ENCODE results near the gene GGCX. TPM values are rescaled to one million over a fixed set of nuclear protein-coding genes. Genes with fewer than 3 reads are reported as not detected.

GGCX gene
- total and polyA plus RNA-seq, 4 donors = 15.5 to 48.3 (median 24.4) TPM

DNA sequence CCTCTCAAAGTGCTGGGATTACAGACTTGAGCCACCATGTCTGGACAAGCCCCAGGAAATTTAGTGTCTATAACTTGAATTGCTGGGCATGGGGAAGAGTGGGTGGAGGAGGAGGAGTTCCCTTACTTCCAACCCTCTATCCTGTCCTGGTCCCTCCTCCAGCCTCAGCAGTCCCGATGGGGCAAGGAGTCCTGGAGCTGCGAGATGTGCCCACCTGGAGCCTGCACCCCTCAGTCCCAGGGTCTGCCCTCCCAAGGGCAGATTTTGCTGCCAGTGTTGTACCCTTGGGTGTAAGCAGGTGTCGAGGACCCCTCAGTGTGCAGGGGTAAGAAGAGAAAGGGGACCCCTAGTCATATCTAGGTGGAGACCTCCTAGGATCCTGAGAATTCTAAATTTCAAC lies 18.9 kb upstream of the GGCX start:
- Histone ChIP-seq H3K27me3 (ENCODE audit: control insufficient read depth in 1 of 2, insufficient read depth in 2 of 2, low read length in 1 of 2) (no peaks in the 10 kb centered on the region), H3K9me3 (ENCODE audit: control insufficient read depth, low read length) (no peaks in the 10 kb centered on the region), H3K4me3 (ENCODE audit: low read length in 2 of 2) (no peak overlapping the region), H3K36me3 (ENCODE audit: control insufficient read depth in 1 of 2, insufficient read depth in 2 of 2, low read length in 1 of 2) (no peaks in the 10 kb centered on the region), H3K27ac (ENCODE audit: low read depth in 1 of 2, low read length in 2 of 2) (no peak overlapping the region), H3K4me1 (ENCODE audit: control insufficient read depth in 1 of 2, insufficient read depth in 2 of 2, low read length in 2 of 2) (no peaks in the 10 kb centered on the region)
- intact Hi-C loops (cut with DNase I) = no loop called here
- DNase-seq (no peak), ATAC-seq (ENCODE audit: low FRiP score) (no peak)
- 83 to 87% methylated on average over 3 of the region's 3 CpGs for WGBS, 2 donors

DNA sequence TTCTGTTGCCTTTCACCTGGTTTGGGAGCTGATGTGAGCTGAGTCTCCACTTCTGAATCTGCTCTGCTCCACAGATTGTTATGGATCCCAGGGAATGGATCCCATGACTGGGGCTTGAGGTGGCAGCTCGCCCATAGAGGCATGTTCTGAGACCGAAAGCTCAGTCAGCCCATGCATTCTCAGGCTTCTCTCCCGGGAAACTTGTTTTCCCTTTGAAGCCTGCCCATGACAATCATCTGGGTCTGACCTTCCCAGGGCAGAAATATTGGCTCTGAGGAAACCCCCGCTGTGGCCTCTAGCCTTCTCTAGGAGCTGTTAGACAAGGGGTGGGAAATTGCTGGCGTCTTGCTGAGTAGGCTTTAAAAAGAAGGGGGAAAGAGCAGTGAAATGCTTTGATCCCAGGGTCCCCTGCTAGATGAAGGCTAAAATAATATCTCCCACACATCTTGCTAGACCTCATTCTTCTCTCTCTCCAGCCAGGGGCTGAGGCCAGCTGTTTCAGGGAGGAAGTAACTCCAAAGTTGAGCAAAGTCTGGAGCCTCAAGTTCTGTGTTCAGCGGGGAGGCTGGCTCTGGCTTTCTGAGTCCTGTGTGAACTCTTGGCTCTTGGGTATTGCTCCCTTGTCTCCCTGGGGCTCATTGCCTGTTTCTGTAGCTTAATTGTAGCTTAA lies 18.1 kb upstream of the GGCX start:
- no peaks in the 10 kb centered on the region for H3K4me1 ChIP-seq (ENCODE audit: control insufficient read depth in 1 of 2, insufficient read depth in 2 of 2, low read length in 2 of 2)
- DNase-seq (peak in 1 of 2 donors; percentile 66), ATAC-seq (ENCODE audit: low FRiP score) (no peak)
- H3K36me3 ChIP-seq (ENCODE audit: control insufficient read depth in 1 of 2, insufficient read depth in 2 of 2, low read length in 1 of 2) = no peaks in the 10 kb centered on the region
- H3K27ac ChIP-seq (ENCODE audit: low read depth in 1 of 2, low read length in 2 of 2) = no peak overlapping the region
- H3K4me3 ChIP-seq (ENCODE audit: low read length in 2 of 2) = no peak overlapping the region
- intact Hi-C loops (cut with DNase I) = no loop called here
- H3K27me3 ChIP-seq (ENCODE audit: control insufficient read depth in 1 of 2, insufficient read depth in 2 of 2, low read length in 1 of 2) = no peaks in the 10 kb centered on the region
- WGBS, 2 donors = 39 to 52% methylated on average over 6 of the region's 6 CpGs
- H3K9me3 ChIP-seq (ENCODE audit: control insufficient read depth, low read length) = no peaks in the 10 kb centered on the region

DNA sequence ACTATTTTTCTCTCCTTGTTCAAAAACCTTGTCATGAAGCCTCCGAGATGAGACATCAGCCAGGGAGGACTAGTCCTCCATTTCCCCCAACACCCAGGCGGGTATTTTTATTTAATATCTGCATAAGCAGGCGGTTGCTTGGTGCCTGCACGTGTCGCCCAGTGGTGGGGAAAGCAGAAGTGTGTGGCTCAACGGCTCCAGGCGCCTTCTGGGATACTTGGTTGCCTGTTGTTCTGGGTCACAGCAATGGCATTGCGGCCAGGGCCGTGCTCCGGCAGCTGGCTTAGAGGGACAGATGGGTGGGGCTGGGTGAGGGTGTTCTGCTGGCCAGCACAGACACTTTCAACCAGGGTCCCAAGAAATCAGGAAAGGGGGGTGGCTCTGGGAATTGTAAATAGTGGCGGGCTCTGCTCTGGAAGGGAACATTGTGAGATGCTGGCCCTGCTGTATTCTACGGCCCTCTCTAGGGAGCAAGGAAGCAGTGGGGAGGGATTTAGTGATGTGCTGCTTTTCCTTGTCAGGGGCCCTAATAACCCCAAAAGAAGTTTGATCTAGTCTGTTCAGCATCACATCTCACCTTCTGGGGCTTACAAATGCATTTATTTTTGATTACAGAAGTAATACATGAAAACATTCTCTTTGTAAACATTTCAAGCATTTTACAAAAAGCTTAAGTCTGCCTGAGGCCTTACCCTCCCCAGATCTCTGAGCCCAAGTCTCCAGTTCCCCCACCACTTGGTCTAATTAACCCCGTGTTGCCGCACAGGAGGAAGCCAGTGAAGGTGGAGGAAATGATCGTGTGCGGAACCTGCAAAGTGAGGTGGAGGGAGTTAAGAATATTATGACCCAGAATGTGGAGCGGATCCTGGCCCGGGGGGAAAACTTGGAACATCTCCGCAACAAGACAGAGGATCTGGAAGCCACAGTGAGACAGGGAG lies 17.2 kb upstream of the GGCX start:
- peak; percentile 78 for ATAC-seq (ENCODE audit: low FRiP score)
- peak in 1 of 2 donors; percentile 86 for DNase-seq
- no peaks in the 10 kb centered on the region for H3K9me3 ChIP-seq (ENCODE audit: control insufficient read depth, low read length)
- no peaks in the 10 kb centered on the region for H3K27me3 ChIP-seq (ENCODE audit: control insufficient read depth in 1 of 2, insufficient read depth in 2 of 2, low read length in 1 of 2)
- no peaks in the 10 kb centered on the region for H3K4me1 ChIP-seq (ENCODE audit: control insufficient read depth in 1 of 2, insufficient read depth in 2 of 2, low read length in 2 of 2)
- no peaks in the 10 kb centered on the region for H3K36me3 ChIP-seq (ENCODE audit: control insufficient read depth in 1 of 2, insufficient read depth in 2 of 2, low read length in 1 of 2)
- intact Hi-C loops (cut with DNase I) = no loop called here
- H3K27ac ChIP-seq (ENCODE audit: low read depth in 1 of 2, low read length in 2 of 2) = no peak overlapping the region
- 65 to 75% methylated on average over 19 of the region's 19 CpGs for WGBS, 2 donors
- no peak overlapping the region for H3K4me3 ChIP-seq (ENCODE audit: low read length in 2 of 2)

DNA sequence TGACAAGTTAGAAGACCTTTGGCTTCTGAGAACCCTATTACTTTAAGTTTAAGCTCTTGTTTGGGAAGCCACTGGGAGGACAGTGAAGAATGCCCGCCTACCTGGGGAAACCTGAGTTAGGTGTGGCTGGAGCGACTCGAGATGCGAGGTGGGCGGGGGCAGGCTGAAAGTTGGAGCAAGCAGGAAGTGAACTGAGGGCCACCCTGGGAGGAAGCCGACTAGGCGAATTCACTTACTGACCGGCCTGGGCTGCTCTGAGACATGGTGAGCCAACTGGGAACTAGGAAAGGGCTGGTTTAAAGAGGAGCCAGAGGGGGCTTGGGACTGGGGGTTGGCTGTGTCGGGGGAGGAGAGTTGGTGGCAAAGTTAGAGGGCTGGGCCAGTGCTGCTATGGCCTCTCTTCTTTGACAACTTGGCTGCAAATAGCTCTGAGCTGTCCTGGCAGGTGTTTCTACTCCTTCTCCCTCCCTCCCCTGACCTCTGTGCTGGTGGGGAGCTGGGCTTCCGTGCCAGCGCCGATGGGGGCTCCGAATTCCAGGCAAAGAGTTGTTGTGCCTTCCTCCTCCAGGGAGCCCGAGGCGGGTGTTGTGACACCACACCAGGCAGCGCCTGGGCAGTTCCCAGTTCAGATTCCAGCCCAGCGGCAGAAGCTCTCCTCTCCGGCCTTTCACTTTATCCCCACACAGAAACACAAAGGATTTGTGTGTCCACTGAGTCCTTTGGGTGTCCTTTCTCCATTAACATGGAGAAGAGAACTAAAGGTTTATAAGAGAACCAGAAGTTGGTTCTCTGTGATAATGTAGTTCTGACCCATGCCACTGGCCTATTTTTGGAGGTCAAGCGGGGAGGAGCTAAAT lies 16.3 kb upstream of the GGCX start, which contains the start of gene VAMP8:
Gene VAMP8 (plus strand): TSS at position 201 of the 857 bp plus-strand sequence. CDS start 61 bp downstream, at position 262.
- Histone ChIP-seq H3K4me1 (ENCODE audit: control insufficient read depth in 1 of 2, insufficient read depth in 2 of 2, low read length in 2 of 2) (no peaks in the 10 kb centered on the region), H3K27ac (ENCODE audit: low read depth in 1 of 2, low read length in 2 of 2) (no peak within 1 kb of the TSS), H3K36me3 (ENCODE audit: control insufficient read depth in 1 of 2, insufficient read depth in 2 of 2, low read length in 1 of 2) (no peaks in the 10 kb centered on the region), H3K27me3 (ENCODE audit: control insufficient read depth in 1 of 2, insufficient read depth in 2 of 2, low read length in 1 of 2) (no peaks in the 10 kb centered on the region), H3K4me3 (ENCODE audit: low read length in 2 of 2) (no peak within 1 kb of the TSS), H3K9me3 (ENCODE audit: control insufficient read depth, low read length) (no peaks in the 10 kb centered on the region)
- ATAC-seq (ENCODE audit: low FRiP score) (peak; percentile 57), DNase-seq (peak in 1 of 2 donors; percentile 72)
- 65 to 70% methylated on average over 19 of the region's 19 CpGs for WGBS, 2 donors
- intact Hi-C loops (cut with DNase I) = no loop called here

DNA sequence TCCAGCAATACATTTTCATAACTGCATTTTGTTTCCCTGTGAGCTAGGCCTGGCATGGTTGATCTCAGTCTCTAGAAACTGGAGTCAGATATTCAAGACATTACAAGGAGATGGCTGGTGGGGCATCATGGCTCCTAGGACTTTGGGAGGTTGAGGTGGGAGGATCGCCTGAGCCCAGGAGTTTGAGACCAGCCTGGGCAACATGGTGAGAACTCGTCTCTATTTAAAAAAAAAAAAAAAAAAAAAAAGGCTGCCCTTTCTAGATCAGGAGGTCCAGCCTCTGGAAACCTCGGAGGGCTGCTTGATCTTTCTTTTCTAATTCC lies 15.7 kb upstream of the GGCX start:
- no peaks in the 10 kb centered on the region for H3K27me3 ChIP-seq (ENCODE audit: control insufficient read depth in 1 of 2, insufficient read depth in 2 of 2, low read length in 1 of 2)
- no peak overlapping the region for H3K4me3 ChIP-seq (ENCODE audit: low read length in 2 of 2)
- ATAC-seq (ENCODE audit: low FRiP score) (no peak), DNase-seq (no peak)
- intact Hi-C loops (cut with DNase I) = no loop called here
- H3K4me1 ChIP-seq (ENCODE audit: control insufficient read depth in 1 of 2, insufficient read depth in 2 of 2, low read length in 2 of 2) = no peaks in the 10 kb centered on the region
- H3K27ac ChIP-seq (ENCODE audit: low read depth in 1 of 2, low read length in 2 of 2) = no peak overlapping the region
- no peaks in the 10 kb centered on the region for H3K9me3 ChIP-seq (ENCODE audit: control insufficient read depth, low read length)
- no peaks in the 10 kb centered on the region for H3K36me3 ChIP-seq (ENCODE audit: control insufficient read depth in 1 of 2, insufficient read depth in 2 of 2, low read length in 1 of 2)
- 78 to 80% methylated on average over 3 of the region's 3 CpGs for WGBS, 2 donors

DNA sequence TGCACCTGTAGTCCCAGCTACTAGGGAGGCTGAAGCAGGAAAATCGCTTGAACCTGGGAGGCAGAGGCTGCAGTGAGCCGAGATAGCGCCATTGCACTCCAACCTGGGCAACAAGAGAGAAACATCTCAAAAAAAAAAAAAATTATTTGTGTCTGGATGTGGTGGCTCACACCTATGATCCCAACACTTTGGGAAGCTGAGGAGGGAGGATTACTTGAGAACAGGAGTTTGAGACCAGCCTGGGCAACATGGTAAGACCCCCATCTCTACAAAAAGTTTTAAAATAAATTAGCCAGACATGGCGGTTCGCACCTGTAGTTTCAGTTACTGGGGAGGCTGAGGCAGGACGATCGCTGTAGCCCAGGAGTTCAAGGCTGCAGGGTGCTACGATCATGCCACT lies 14.4 kb upstream of the GGCX start:
- no peaks in the 10 kb centered on the region for H3K4me1 ChIP-seq (ENCODE audit: control insufficient read depth in 1 of 2, insufficient read depth in 2 of 2, low read length in 2 of 2)
- DNase-seq (no peak), ATAC-seq (ENCODE audit: low FRiP score) (no peak)
- H3K4me3 ChIP-seq (ENCODE audit: low read length in 2 of 2) = no peak overlapping the region
- 82 to 86% methylated on average over 8 of the region's 8 CpGs for WGBS, 2 donors
- no peaks in the 10 kb centered on the region for H3K9me3 ChIP-seq (ENCODE audit: control insufficient read depth, low read length)
- intact Hi-C loops (cut with DNase I) = no loop called here
- H3K27me3 ChIP-seq (ENCODE audit: control insufficient read depth in 1 of 2, insufficient read depth in 2 of 2, low read length in 1 of 2) = peaks cover 0 to 2% of the 10 kb centered on the region in 2 donors
- H3K36me3 ChIP-seq (ENCODE audit: control insufficient read depth in 1 of 2, insufficient read depth in 2 of 2, low read length in 1 of 2) = no peaks in the 10 kb centered on the region
- H3K27ac ChIP-seq (ENCODE audit: low read depth in 1 of 2, low read length in 2 of 2) = no peak overlapping the region

DNA sequence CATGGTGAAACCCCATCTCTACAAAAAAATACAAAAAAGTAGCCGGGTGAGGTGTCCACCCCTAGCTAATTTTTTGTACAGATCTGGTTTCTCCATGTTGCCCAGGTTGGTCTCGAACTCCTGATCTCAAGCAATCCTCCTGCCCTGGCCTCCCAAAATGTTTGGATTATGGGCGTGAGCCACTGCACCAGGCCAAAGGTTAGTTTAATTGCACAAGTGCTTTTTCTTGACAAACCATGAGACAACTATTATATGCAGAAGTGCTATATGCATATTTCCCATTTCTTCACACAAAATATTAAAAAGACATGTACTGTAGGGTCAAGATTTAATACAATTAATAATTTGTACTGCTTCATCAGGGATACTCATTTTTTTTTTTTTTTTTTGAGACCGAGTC lies 5.0 kb upstream of the GGCX start:
- no peaks in the 10 kb centered on the region for H3K9me3 ChIP-seq (ENCODE audit: control insufficient read depth, low read length)
- H3K27me3 ChIP-seq (ENCODE audit: control insufficient read depth in 1 of 2, insufficient read depth in 2 of 2, low read length in 1 of 2) = no peaks in the 10 kb centered on the region
- intact Hi-C loops (cut with DNase I) = no loop called here
- WGBS, 2 donors = 74 to 86% methylated on average over 4 of the region's 4 CpGs
- no peaks in the 10 kb centered on the region for H3K4me1 ChIP-seq (ENCODE audit: control insufficient read depth in 1 of 2, insufficient read depth in 2 of 2, low read length in 2 of 2)
- H3K36me3 ChIP-seq (ENCODE audit: control insufficient read depth in 1 of 2, insufficient read depth in 2 of 2, low read length in 1 of 2) = no peaks in the 10 kb centered on the region
- no peak for DNase-seq
- no peak overlapping the region for H3K4me3 ChIP-seq (ENCODE audit: low read length in 2 of 2)
- H3K27ac ChIP-seq (ENCODE audit: low read depth in 1 of 2, low read length in 2 of 2) = no peak overlapping the region
- ATAC-seq (ENCODE audit: low FRiP score) = no peak

DNA sequence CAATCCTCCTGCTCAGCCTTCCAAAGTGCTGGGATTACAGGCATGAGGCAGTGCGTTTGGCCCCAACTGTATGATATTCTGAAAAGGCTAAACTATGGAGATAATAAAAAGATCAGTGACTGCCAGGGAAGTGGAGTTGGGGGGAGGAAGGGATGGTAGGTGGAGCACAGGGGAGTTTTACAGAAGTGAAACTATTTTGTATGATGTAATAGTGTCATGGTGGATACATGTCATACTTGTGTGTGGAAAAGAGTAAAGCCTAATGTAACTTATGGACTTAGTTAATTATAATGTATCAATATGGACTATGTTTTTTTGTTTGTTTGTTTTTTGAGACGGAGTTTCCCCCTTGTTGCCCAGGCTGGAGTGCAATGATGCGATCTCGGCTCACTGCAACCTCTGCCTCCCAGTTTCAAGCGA lies 2.9 kb upstream of the GGCX start:
- H3K9me3 ChIP-seq (ENCODE audit: control insufficient read depth, low read length) = no peaks in the 10 kb centered on the region
- DNase-seq (no peak), ATAC-seq (ENCODE audit: low FRiP score) (no peak)
- 89 to 90% methylated on average over 5 of the region's 5 CpGs for WGBS, 2 donors
- H3K27ac ChIP-seq (ENCODE audit: low read depth in 1 of 2, low read length in 2 of 2) = no peak overlapping the region
- H3K36me3 ChIP-seq (ENCODE audit: control insufficient read depth in 1 of 2, insufficient read depth in 2 of 2, low read length in 1 of 2) = no peaks in the 10 kb centered on the region
- intact Hi-C loops (cut with DNase I) = loop anchor here (5.0 kb wide), 2 partner anchors 38 to 53 kb away; partner anchors contain the start of genes TMEM150A (in 2 of the 2) and USP39 (in 1 of the 2)
- H3K4me3 ChIP-seq (ENCODE audit: low read length in 2 of 2) = no peak overlapping the region
- H3K4me1 ChIP-seq (ENCODE audit: control insufficient read depth in 1 of 2, insufficient read depth in 2 of 2, low read length in 2 of 2) = no peaks in the 10 kb centered on the region
- no peaks in the 10 kb centered on the region for H3K27me3 ChIP-seq (ENCODE audit: control insufficient read depth in 1 of 2, insufficient read depth in 2 of 2, low read length in 1 of 2)

All from aorta (tissue), 5 donors.